ENCODE data around the gene CDC42SE2.

CDC42SE2 gene

DNA sequence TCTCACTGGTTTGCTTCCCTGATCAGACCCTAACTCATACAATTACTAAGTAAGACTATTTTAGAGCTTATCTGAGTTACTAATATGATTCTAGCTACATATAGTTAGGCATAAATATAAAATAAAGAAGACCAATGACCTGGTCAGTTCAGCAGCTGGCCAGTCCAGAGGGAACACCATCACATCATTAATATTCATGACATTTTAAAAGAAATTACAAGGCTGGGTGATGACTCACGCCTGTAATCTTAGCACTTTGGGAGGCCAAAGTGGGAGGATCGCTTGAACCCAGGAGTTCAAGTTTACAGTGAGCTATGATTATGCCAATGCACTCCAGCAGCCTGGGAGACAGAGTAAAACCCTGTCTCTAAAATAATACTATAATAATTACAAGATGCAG lies 37.0 kb upstream of the CDC42SE2 start:
- no peak for TF ChIP-seq CREB1 (IDR thresholded peaks at IDR 0.05; ENCODE audit: low read depth)
- no peak for TF ChIP-seq EP300 (IDR thresholded peaks at IDR 0.05; ENCODE audit: borderline replicate concordance)
- TF ChIP-seq, protein P1, sequence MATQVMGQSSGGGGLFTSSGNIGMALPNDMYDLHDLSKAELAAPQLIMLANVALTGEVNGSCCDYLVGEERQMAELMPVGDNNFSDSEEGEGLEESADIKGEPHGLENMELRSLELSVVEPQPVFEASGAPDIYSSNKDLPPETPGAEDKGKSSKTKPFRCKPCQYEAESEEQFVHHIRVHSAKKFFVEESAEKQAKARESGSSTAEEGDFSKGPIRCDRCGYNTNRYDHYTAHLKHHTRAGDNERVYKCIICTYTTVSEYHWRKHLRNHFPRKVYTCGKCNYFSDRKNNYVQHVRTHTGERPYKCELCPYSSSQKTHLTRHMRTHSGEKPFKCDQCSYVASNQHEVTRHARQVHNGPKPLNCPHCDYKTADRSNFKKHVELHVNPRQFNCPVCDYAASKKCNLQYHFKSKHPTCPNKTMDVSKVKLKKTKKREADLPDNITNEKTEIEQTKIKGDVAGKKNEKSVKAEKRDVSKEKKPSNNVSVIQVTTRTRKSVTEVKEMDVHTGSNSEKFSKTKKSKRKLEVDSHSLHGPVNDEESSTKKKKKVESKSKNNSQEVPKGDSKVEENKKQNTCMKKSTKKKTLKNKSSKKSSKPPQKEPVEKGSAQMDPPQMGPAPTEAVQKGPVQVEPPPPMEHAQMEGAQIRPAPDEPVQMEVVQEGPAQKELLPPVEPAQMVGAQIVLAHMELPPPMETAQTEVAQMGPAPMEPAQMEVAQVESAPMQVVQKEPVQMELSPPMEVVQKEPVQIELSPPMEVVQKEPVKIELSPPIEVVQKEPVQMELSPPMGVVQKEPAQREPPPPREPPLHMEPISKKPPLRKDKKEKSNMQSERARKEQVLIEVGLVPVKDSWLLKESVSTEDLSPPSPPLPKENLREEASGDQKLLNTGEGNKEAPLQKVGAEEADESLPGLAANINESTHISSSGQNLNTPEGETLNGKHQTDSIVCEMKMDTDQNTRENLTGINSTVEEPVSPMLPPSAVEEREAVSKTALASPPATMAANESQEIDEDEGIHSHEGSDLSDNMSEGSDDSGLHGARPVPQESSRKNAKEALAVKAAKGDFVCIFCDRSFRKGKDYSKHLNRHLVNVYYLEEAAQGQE (IDR thresholded peaks at IDR 0.05; ENCODE audit: low read depth) = no peak
- TF ChIP-seq, protein P2, sequence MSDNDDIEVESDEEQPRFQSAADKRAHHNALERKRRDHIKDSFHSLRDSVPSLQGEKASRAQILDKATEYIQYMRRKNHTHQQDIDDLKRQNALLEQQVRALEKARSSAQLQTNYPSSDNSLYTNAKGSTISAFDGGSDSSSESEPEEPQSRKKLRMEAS (IDR thresholded peaks at IDR 0.05) = no peak
- TF ChIP-seq FOXM1 (IDR thresholded peaks at IDR 0.05; ENCODE audit: borderline replicate concordance, low read depth) = no peak
- no peak for TF ChIP-seq TEAD4 (IDR thresholded peaks at IDR 0.05)
- no peak for TF ChIP-seq YY1 (IDR thresholded peaks at IDR 0.05; ENCODE audit: low read depth)
- no peak for TF ChIP-seq TCF12 (IDR thresholded peaks at IDR 0.05; ENCODE audit: low read depth)
- TF ChIP-seq, protein P3, sequence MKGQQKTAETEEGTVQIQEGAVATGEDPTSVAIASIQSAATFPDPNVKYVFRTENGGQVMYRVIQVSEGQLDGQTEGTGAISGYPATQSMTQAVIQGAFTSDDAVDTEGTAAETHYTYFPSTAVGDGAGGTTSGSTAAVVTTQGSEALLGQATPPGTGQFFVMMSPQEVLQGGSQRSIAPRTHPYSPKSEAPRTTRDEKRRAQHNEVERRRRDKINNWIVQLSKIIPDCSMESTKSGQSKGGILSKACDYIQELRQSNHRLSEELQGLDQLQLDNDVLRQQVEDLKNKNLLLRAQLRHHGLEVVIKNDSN (IDR thresholded peaks at IDR 0.05) = no peak
- TF ChIP-seq ZBTB7A (IDR thresholded peaks at IDR 0.05; ENCODE audit: low read depth) = no peak
- TF ChIP-seq NFIC (IDR thresholded peaks at IDR 0.05) = no peak
- TF ChIP-seq RAD21 (IDR thresholded peaks at IDR 0.05; ENCODE audit: low read depth) = no peak
- TF ChIP-seq TAF1 (IDR thresholded peaks at IDR 0.05; ENCODE audit: low read depth) = no peak
- no peak for TF ChIP-seq CEBPB (IDR thresholded peaks at IDR 0.05)
- no peak for TF ChIP-seq EGR1 (IDR thresholded peaks at IDR 0.05)

DNA sequence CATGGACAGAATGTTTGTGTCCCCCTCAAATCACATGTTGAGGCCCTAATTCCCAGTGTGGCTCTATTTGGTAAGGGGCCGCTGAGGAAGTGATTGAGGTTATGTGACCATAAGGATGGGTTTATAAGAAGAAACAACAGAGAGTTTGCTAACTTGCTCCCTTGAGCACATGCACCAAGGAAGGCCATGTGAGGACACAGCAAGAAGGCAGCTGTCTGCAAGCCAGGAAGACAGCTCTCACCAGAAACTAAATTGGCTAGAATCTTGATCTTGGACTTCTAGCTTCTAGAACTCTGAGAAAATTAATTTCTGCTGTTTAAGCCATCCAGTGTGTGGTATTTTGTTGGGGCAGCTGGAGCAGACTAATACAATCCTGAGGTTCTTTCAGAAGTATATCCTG lies 35.2 kb upstream of the CDC42SE2 start:
- no peak for TF ChIP-seq EP300 (IDR thresholded peaks at IDR 0.05; ENCODE audit: borderline replicate concordance)
- no peak for TF ChIP-seq TEAD4 (IDR thresholded peaks at IDR 0.05)
- no peak for TF ChIP-seq TAF1 (IDR thresholded peaks at IDR 0.05; ENCODE audit: low read depth)
- TF ChIP-seq, protein P2 (IDR thresholded peaks at IDR 0.05) = no peak
- no peak for TF ChIP-seq YY1 (IDR thresholded peaks at IDR 0.05; ENCODE audit: low read depth)
- no peak for TF ChIP-seq EGR1 (IDR thresholded peaks at IDR 0.05)
- TF ChIP-seq RAD21 (IDR thresholded peaks at IDR 0.05; ENCODE audit: low read depth) = no peak
- TF ChIP-seq NFIC (IDR thresholded peaks at IDR 0.05) = no peak
- no peak for TF ChIP-seq CREB1 (IDR thresholded peaks at IDR 0.05; ENCODE audit: low read depth)
- no peak for TF ChIP-seq FOXM1 (IDR thresholded peaks at IDR 0.05; ENCODE audit: borderline replicate concordance, low read depth)
- no peak for TF ChIP-seq ZBTB7A (IDR thresholded peaks at IDR 0.05; ENCODE audit: low read depth)
- TF ChIP-seq, protein P1 (IDR thresholded peaks at IDR 0.05; ENCODE audit: low read depth) = no peak
- TF ChIP-seq, protein P3 (IDR thresholded peaks at IDR 0.05) = no peak
- no peak for TF ChIP-seq CEBPB (IDR thresholded peaks at IDR 0.05)
- TF ChIP-seq TCF12 (IDR thresholded peaks at IDR 0.05; ENCODE audit: low read depth) = no peak

DNA sequence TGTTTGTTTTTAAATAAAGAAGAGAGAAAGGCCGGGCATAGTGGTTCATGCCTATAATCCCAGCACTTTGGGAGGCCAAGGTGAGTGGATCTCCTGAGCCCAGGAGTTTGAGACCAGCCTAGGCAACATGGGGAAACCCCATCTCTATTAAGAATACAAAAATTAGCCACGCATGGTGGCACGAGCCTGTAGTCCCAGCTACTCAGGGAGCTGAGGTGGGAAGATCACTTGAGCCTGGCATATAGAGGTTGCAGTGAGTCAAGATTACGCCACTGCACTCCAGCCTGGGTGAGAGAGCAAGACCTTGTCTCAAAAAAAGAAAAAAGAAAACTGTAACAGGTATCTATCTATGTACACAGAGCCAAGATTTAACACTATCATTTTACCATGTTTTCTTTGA lies 34.2 kb upstream of the CDC42SE2 start:
- TF ChIP-seq YY1 (IDR thresholded peaks at IDR 0.05; ENCODE audit: low read depth) (no peak), TEAD4 (IDR thresholded peaks at IDR 0.05) (no peak), EP300 (IDR thresholded peaks at IDR 0.05; ENCODE audit: borderline replicate concordance) (no peak), TAF1 (IDR thresholded peaks at IDR 0.05; ENCODE audit: low read depth) (no peak), EGR1 (IDR thresholded peaks at IDR 0.05) (no peak), CREB1 (IDR thresholded peaks at IDR 0.05; ENCODE audit: low read depth) (no peak), RAD21 (IDR thresholded peaks at IDR 0.05; ENCODE audit: low read depth) (no peak), FOXM1 (IDR thresholded peaks at IDR 0.05; ENCODE audit: borderline replicate concordance, low read depth) (no peak), CEBPB (IDR thresholded peaks at IDR 0.05) (no peak), NFIC (IDR thresholded peaks at IDR 0.05) (no peak)
- TF ChIP-seq, protein P1 (IDR thresholded peaks at IDR 0.05; ENCODE audit: low read depth) = no peak
- TF ChIP-seq, protein P3 (IDR thresholded peaks at IDR 0.05) = no peak
- TF ChIP-seq, protein P2 (IDR thresholded peaks at IDR 0.05) = no peak
